Right lobe of liver (tissue), 6 donors: Measurements from ENCODE around the gene DUOXA2. TPM values are rescaled to one million over a fixed set of nuclear protein-coding genes. Genes with fewer than 3 reads are reported as not detected.
A peak's percentile ranks its signal among the peaks of the same experiment; 100 is the strongest.

ENCODE experiments used
- ATAC-seq, 4 donors: fragments of 200-7000 bp; cut with Tn5 transposase; one replicate each; pipeline ENCODE4 v1.9.1; 2020; ENCODE audit warnings: mild to moderate bottlenecking in 4 of 4, moderate library complexity in 4 of 4
- DNase-seq, 3 donors: peaks; one replicate each; pipeline ENCODE4 v3.0.0-alpha.2; 2020
- H3K27ac ChIP-seq, 3 donors: fragments of 200-600 bp; one replicate each; pipeline ENCODE4 v1.8.0; 2022
- H3K27me3 ChIP-seq, 2 donors: fragments of 200-600 bp; one replicate each; pipeline ENCODE4 v1.8.0; 2022
- H3K36me3 ChIP-seq, 4 donors: fragments of 200-600 bp; sonication (generic) in 1 of 4; one replicate each; pipeline versions ENCODE4 v1.5.1 to v1.8.0; 2017 to 2022; ENCODE audit warnings: control low read depth in 1 of 4
- H3K4me1 ChIP-seq, 4 donors: fragments of 200-600 bp; sonication (generic) in 1 of 4; one replicate each; pipeline versions ENCODE4 v1.5.1 to v1.8.0; 2017 to 2022; ENCODE audit warnings: control low read depth in 1 of 4
- H3K4me3 ChIP-seq, 3 donors: fragments of 200-600 bp; one replicate each; pipeline ENCODE4 v1.8.0; 2022
- H3K9me3 ChIP-seq, 4 donors: fragments of 200-600 bp; sonication (generic) in 1 of 4; one replicate each; pipeline versions ENCODE4 v1.5.1 to v1.8.0; 2017 to 2022; ENCODE audit warnings: control low read depth in 1 of 4
- CTCF ChIP-seq, 4 donors: fragments of 200-600 bp in 3 of 4; fragments of 450-650 bp in 1 of 4; IDR thresholded peaks; one replicate each; pipeline versions ENCODE4 v1.5.1 to v1.8.0; 2016 to 2022; ENCODE audit warnings: antibody characterized with exemption in 4 of 4, mild to moderate bottlenecking in 2 of 4
- POLR2A ChIP-seq: fragments of 450-650 bp; IDR thresholded peaks from one replicate; pipeline ENCODE4 v1.6.1; 2017; ENCODE audit warnings: antibody characterized with exemption, mild to moderate bottlenecking
- WGBS: methylation state at CpG from one replicate; pipeline ENCODE4 v1.1.6; 2018; ENCODE audit warnings: low coverage, low lambda C conversion rate; ENCODE audit not compliant: insufficient coverage; ENCODE audit errors: missing lambda C conversion rate; 5-methylcytosine and 5-hydroxymethylcytosine counted together
- intact Hi-C, 2 donors: fragments of 100-400 bp; cut with DNase I; formaldehyde crosslinking; loops; one replicate each; pipeline versions ENCODE4 v1.11.2 to v1.14.1; 2022
- total RNA-seq, 6 experiments: library from RNA; depleted of rRNA in 2 of 6; stranded (reverse); fragments of >200 nt in 2 of 6; fragmentation: NEBNext Ultra II Directional in 3 of 6; extraction: Animal tissue kit (Norgen Biotek cat#: 25700) in 3 of 6; gene quantifications; one replicate each; pipeline versions ENCODE4 v1.1.0 to v1.2.4, GENCODE V29; 2016 to 2023
- donor health status: DM: no; HTN: yes; CAD: no.
- donor health status: DM: no; HTN: no; CAD: no.
- donor health status: DM: no; HTN: no; CAD: no.
- donor health status: DM: no; HTN: yes; CAD: no.
- donor health status: DM: no; HTN: yes; CAD: no.

Gene DUOXA2
- total RNA-seq, 6 experiments from 2014 or later, result 1.4 TPM; not detected in 5

DNA sequence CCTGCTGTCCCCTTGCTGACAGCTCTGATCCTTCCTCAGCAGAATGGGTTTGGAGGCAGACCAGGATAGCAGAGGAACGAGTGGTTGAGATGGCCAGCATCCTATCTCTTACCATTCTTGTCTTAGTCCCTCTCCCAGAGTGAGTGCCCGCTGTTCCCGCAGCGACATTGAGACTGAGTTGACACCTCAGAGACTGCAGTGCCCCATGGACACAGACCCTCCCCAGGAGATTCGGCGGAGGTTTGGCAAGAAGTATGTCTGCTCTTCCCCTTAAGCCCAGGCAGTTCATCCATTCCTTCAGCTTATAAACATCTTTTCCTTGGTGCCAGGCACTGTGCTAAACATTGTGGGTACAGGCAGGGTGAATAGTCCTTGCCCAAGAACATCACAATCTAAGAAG lies 36.9 kb downstream of the DUOXA2 start:
- DNase-seq (no peak), ATAC-seq (no peak)
- Histone ChIP-seq H3K27me3 (no peaks in the 10 kb centered on the region), H3K27ac (no peak overlapping the region), H3K9me3 (no peaks in the 10 kb centered on the region), H3K36me3 (no peaks in the 10 kb centered on the region), H3K4me3 (no peak overlapping the region), H3K4me1 (no peaks in the 10 kb centered on the region)
- TF ChIP-seq POLR2A (no peak), CTCF (IDR thresholded peaks at IDR 0.05) (no peak)
- 73% methylated on average over 4 of the region's 6 CpGs for WGBS
- intact Hi-C loops, result no loop called here

DNA sequence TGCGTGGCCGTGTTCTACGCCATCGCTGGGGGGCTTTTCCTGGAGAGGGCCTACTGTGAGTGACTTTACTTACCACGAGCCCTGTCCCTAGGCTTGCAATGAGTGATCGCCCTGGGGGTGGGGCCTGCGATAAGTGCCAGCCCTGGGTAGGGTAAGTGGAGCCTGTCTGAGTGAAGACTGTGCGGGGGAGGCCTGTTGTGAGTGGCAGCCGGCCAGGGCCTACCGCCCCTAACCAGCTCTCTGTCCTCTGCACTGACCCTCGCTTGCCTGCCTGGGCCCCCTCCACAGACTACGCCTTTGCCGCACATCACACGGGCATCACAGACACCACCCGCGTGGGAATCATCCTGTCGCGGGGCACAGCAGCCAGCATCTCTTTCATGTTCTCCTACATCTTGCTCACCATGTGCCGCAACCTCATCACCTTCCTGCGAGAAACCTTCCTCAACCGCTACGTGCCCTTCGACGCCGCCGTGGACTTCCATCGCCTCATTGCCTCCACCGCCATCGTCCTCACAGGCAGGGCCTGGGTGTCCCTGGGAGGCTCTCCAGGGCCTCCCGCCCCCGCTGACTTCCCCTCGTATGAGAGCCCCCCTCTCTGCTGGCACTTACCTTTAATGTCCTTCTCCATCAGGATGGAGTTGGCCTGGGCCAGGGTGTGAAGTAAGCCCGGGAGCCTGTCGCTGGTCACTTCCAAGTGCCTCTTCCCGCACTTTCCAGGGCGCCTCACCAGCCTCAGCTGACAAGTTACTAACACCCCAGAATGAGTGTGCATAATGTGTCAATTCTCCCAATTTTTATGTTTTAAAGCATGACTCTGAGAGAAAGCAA lies 38.1 kb downstream of the DUOXA2 start:
- Histone ChIP-seq H3K4me1 (no peaks in the 10 kb centered on the region), H3K27ac (no peak overlapping the region), H3K27me3 (no peaks in the 10 kb centered on the region), H3K36me3 (no peaks in the 10 kb centered on the region), H3K4me3 (no peak overlapping the region), H3K9me3 (no peaks in the 10 kb centered on the region)
- WGBS, result 94% methylated on average over 23 of the region's 36 CpGs
- no peak for TF ChIP-seq CTCF (IDR thresholded peaks at IDR 0.05)
- TF ChIP-seq POLR2A, result no peak
- intact Hi-C loops, result no loop called here
- DNase-seq, result no peak
- ATAC-seq, result no peak

- no peak overlapping the region for H3K4me3 ChIP-seq
- no peak for DNase-seq
- ATAC-seq, result no peak
- no peaks in the 10 kb centered on the region for H3K4me1 ChIP-seq
- H3K27ac ChIP-seq, result no peak overlapping the region
- no peak for TF ChIP-seq CTCF (IDR thresholded peaks at IDR 0.05)
- TF ChIP-seq POLR2A, result no peak
- no peaks in the 10 kb centered on the region for H3K9me3 ChIP-seq
- whole genome bisulfite sequencing, result 70% methylated on average over 7 of the region's 8 CpGs
- intact Hi-C loops, result no loop called here
- no peaks in the 10 kb centered on the region for H3K36me3 ChIP-seq
- H3K27me3 ChIP-seq, result no peaks in the 10 kb centered on the region
These were observed 41.6 kb downstream of the DUOXA2 start for GRCh38 chr15:45155739-45156138.

DNA sequence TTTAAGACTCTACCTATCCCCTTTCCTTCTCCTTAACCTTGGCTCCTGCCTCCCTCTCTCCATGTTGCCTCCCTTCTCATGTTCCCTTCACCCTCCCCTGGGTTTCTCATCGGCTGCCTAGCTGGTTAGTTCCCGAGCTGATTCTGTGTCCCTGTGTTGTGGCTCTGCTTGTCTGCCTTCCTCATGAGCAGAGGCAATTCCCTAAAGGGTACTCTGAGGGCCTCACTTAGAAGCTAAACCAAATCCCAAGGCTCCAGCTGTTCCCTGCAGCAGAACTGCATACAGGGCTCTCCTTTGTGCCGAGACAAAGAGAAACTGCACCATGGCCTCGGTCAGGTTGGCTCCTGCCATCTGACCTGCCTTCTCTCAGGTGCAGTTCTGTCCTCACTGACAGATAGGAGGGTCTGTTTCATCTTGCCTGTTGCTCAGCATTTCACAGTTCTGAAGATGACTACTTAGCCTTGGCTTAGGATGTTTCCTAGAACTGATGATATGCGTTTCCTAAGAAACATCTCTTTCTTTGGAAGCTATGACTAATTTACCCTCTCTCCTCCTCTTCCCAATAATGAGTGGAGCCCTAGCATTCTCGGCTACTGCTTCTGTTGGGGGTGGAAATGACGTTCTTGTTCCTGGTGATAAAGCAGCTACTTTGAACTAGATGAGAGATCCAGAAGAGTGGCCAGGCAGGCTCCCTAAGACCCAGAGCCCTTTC lies 42.8 kb downstream of the DUOXA2 start:
- no peaks in the 10 kb centered on the region for H3K27me3 ChIP-seq
- WGBS, result 68% methylated on average over 2 of the region's 7 CpGs
- no peaks in the 10 kb centered on the region for H3K36me3 ChIP-seq
- H3K27ac ChIP-seq, result no peak overlapping the region
- no peak for TF ChIP-seq CTCF (IDR thresholded peaks at IDR 0.05)
- TF ChIP-seq POLR2A, result no peak
- no peaks in the 10 kb centered on the region for H3K4me1 ChIP-seq
- H3K4me3 ChIP-seq, result no peak overlapping the region
- no peaks in the 10 kb centered on the region for H3K9me3 ChIP-seq
- no peak for DNase-seq
- intact Hi-C loops, result no loop called here
- peak in 1 of 4 donors; percentile 13 for ATAC-seq
